GM19238 (cell line): ENCODE measurements around the gene CCL25.

Experiments
- DNase-seq: peaks from one replicate; pipeline ENCODE4 v3.0.0; 2011; ENCODE audit warnings: low spot score; ENCODE audit not compliant: insufficient read length

CCL25 gene

DNA sequence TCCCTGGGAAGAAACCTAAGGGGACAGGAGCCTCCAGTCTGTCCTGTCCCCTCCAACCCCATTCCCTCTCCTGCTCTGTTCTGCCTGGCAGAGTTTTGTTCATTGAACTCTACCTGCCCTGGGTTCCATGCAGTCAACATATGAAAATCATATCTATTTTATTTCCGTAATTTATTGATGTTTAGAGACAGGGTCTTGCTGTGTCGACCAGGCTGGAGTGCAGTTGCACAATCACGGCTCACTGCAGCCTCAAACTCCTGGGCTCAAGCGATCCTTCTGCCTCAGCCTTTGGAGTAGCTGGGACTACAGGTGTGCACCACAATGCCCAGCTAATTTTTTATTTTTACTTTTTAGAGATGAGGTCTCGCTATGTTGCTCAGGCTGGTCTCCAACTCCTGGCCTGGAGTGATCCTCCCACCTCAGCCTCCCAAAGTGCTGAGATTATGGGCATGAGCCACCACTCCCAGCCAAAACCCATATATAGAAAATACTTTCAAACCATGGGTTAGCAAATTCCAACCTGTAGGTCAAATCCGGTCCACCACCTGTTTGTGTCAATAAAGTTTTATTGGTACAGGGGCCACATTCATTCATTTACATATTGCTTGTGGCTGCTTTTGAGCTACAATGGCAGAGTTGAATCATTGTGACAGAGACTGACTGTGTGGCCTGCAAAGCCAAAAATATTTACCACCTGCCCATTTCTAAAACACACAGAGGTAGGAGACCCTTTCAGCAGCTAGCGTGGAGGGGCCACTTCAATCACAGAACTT is 57.5 kb downstream of the CCL25 start:
- no peak for DNase-seq

GRCh38 chr19:8110931-8111330 is 58.4 kb downstream of the CCL25 start:
- no peak for DNase-seq

- no peak for DNase-seq
Observed at GRCh38 chr19:8111376-8111775, 58.8 kb downstream of the CCL25 start.
